ENCODE measurements around the gene TSEN54. TPM values are rescaled to one million over a fixed set of nuclear protein-coding genes. Genes with fewer than 3 reads are reported as not detected.
A peak's percentile ranks its signal among the peaks of the same experiment; 100 is the strongest.

TSEN54 gene
- total RNA-seq, 1 experiment from 2014 or later, result 74.5 TPM

- Mint-ChIP-seq H3K27me3 (ENCODE audit: insufficient read depth, unreplicated experiment) (no peaks in the 10 kb centered on the region), H3K9me3 (ENCODE audit: unreplicated experiment) (no peaks in the 10 kb centered on the region), H3K27ac (ENCODE audit: unreplicated experiment) (no peak overlapping the region), H3K36me3 (ENCODE audit: insufficient read depth, unreplicated experiment) (peaks cover 56% of the 10 kb centered on the region), H3K4me1 (ENCODE audit: low read depth, unreplicated experiment) (peaks cover 46% of the 10 kb centered on the region), H3K4me3 (ENCODE audit: unreplicated experiment) (no peak overlapping the region)
- POLR2A ChIA-PET, result no interaction called here
- Histone ChIP-seq H3K36me3 (ENCODE audit: control insufficient read depth, insufficient read depth, low read length) (peaks cover 1% of the 10 kb centered on the region), H3K4me3 (ENCODE audit: low read depth, low read length) (no peak overlapping the region), H3K4me1 (peaks cover 40% of the 10 kb centered on the region), H3K9me3 (no peaks in the 10 kb centered on the region), H3K27me3 (replicated peaks; ENCODE audit: control insufficient read depth, insufficient read depth, low read length) (no peaks in the 10 kb centered on the region)
- no peak for DNase-seq
- no peak for TF ChIP-seq CTCF (IDR thresholded peaks at IDR 0.05; ENCODE audit: insufficient read depth in 1 of 2, low read depth in 1 of 2, low read length in 1 of 2, severe bottlenecking in 1 of 2, unreplicated experiment in 1 of 2)
- CTCF ChIA-PET, result interaction anchor here (0.7 kb wide), 1 partner anchor 29 kb away, joined by 4 read pairs; no protein-coding TSS in a partner anchor
- BruUV-seq (replicated peaks), result no TSS peak
- intact Hi-C loops (cut with micrococcal nuclease; ENCODE audit: unreplicated experiment), result no loop called here
These were observed 23.8 kb downstream of the TSEN54 start for GRCh38 chr17:75539967-75540729.

DNA sequence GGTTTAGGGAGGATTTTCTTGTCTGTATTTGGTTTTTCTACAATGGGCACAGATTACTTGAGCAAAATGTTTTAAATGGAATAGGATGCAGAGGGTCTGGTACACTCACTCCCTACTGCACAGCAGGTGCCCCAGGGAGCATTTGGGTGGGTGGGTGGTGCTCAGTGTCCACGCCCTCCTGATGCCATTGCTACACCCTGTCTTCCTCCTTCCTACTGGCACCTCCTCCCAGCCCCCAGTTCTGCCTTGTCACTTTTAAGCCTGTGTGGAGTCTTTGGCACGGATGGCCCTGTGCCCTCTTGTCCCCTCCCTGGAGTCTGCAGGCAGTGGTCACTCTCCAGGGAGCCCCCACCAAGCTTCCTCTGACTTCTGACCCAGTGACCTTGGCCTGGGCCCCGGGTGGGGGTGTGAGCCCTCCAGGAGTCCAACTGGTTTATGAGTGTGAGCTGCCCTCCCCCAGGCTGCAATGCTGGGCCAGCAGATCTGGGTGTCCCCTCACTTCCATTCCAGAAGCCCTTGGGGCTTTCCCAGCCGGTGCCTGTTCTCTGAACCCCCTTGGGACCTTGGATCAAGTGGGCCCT lies 24.7 kb downstream of the TSEN54 start:
- BruUV-seq (replicated peaks), result no TSS peak
- no peak for TF ChIP-seq CTCF (IDR thresholded peaks at IDR 0.05; ENCODE audit: insufficient read depth in 1 of 2, low read depth in 1 of 2, low read length in 1 of 2, severe bottlenecking in 1 of 2, unreplicated experiment in 1 of 2)
- Histone ChIP-seq H3K4me3 (ENCODE audit: low read depth, low read length) (no peak overlapping the region), H3K4me1 (peaks cover 31% of the 10 kb centered on the region), H3K36me3 (ENCODE audit: control insufficient read depth, insufficient read depth, low read length) (peaks cover 1% of the 10 kb centered on the region), H3K27me3 (replicated peaks; ENCODE audit: control insufficient read depth, insufficient read depth, low read length) (no peaks in the 10 kb centered on the region), H3K9me3 (no peaks in the 10 kb centered on the region)
- Mint-ChIP-seq H3K9me3 (ENCODE audit: unreplicated experiment) (no peaks in the 10 kb centered on the region), H3K4me1 (ENCODE audit: low read depth, unreplicated experiment) (peaks cover 37% of the 10 kb centered on the region), H3K27me3 (ENCODE audit: insufficient read depth, unreplicated experiment) (no peaks in the 10 kb centered on the region), H3K36me3 (ENCODE audit: insufficient read depth, unreplicated experiment) (peaks cover 63% of the 10 kb centered on the region), H3K27ac (ENCODE audit: unreplicated experiment) (peak overlapping the region; percentile 49), H3K4me3 (ENCODE audit: unreplicated experiment) (no peak overlapping the region)
- ChIA-PET POLR2A (no interaction called here), CTCF (no interaction called here)
- no peak for DNase-seq
- intact Hi-C loops (cut with micrococcal nuclease; ENCODE audit: unreplicated experiment), result no loop called here

DNA sequence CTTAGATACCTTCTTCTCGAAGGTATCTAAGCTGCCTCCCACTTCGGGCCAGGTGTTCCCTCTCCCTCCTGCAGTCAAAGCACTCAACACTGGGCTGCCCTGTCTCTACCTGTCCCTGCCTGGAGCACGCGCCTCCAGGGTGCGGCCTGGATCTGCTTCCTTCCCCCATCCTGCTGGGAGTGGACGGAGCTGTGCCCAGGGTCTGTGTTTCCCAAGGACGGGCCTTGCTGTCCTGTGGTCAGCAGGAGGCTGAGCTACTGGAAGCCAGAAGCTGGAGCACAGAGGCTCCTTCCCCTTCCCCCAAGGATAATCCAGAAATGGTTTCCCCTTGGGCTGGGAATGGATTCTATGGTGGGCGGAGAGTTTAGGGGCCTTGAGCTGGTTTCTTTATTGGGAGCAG lies 25.9 kb downstream of the TSEN54 start:
- no TSS peak for BruUV-seq (replicated peaks)
- intact Hi-C loops (cut with micrococcal nuclease; ENCODE audit: unreplicated experiment), result no loop called here
- no peaks in the 10 kb centered on the region for H3K27me3 Mint-ChIP-seq (ENCODE audit: insufficient read depth, unreplicated experiment)
- DNase-seq, result no peak
- CTCF ChIA-PET, result no interaction called here
- Histone ChIP-seq H3K9me3 (no peaks in the 10 kb centered on the region), H3K4me3 (ENCODE audit: low read depth, low read length) (no peak overlapping the region), H3K36me3 (ENCODE audit: control insufficient read depth, insufficient read depth, low read length) (peaks cover 1% of the 10 kb centered on the region), H3K27me3 (replicated peaks; ENCODE audit: control insufficient read depth, insufficient read depth, low read length) (no peaks in the 10 kb centered on the region), H3K4me1 (peaks cover 19% of the 10 kb centered on the region)
- H3K4me1 Mint-ChIP-seq (ENCODE audit: low read depth, unreplicated experiment), result peaks cover 31% of the 10 kb centered on the region
- no peak for TF ChIP-seq CTCF (IDR thresholded peaks at IDR 0.05; ENCODE audit: insufficient read depth in 1 of 2, low read depth in 1 of 2, low read length in 1 of 2, severe bottlenecking in 1 of 2, unreplicated experiment in 1 of 2)
- H3K27ac Mint-ChIP-seq (ENCODE audit: unreplicated experiment), result peak overlapping the region; percentile 27
- H3K4me3 Mint-ChIP-seq (ENCODE audit: unreplicated experiment), result no peak overlapping the region
- POLR2A ChIA-PET, result interaction anchor here (0.6 kb wide), 1 partner anchor 17 kb away, joined by 8 read pairs; no protein-coding TSS in a partner anchor
- H3K9me3 Mint-ChIP-seq (ENCODE audit: unreplicated experiment), result no peaks in the 10 kb centered on the region
- peaks cover 72% of the 10 kb centered on the region for H3K36me3 Mint-ChIP-seq (ENCODE audit: insufficient read depth, unreplicated experiment)

All from Caco-2 (cell line).